CD4-positive, alpha-beta T cell (primary cell): ENCODE results near the gene IKZF2. TPM values are rescaled to one million over a fixed set of nuclear protein-coding genes. Genes with fewer than 3 reads are reported as not detected.

Experiments
- ATAC-seq: fragments of 200-7000 bp; cut with Tn5 transposase; one replicate; pipeline ENCODE4 v1.10.0; 2022; ENCODE audit warnings: mild to moderate bottlenecking; ENCODE audit not compliant: poor library complexity
- CTCF ChIA-PET: fragments of 350-600 bp; sonication (Branson Sonifier 250); formaldehyde crosslinking; loops from one replicate; lab custom pipeline; 2021; ENCODE audit warnings: antibody characterized with exemption, inconsistent platforms; lab: Charles Lee
- POLR2A ChIA-PET: fragments of 350-600 bp; sonication (Branson Sonifier 250); formaldehyde crosslinking; loops from one replicate; lab custom pipeline; 2021; ENCODE audit warnings: antibody characterized with exemption, inconsistent platforms; lab: Charles Lee
- DNase-seq, 14 experiments: peaks; one replicate each; pipeline ENCODE4 v3.0.0-alpha.2; 2013 to 2020; ENCODE audit warnings: mixed read lengths in 2 of 14
- H3K27ac ChIP-seq, 2 donors: one replicate each; pipeline versions ENCODE4 v1.5.1 to v1.7.0; 2013; ENCODE audit warnings: low read length in 2 of 2, low read depth in 1 of 2, mild to moderate bottlenecking in 1 of 2
- H3K27me3 ChIP-seq, 2 experiments: 1 replicate in 1 of 2; 2 replicates in 1 of 2; pipeline versions ENCODE4 v1.6.1 to v1.7.0; 2013; ENCODE audit warnings: low read length in 2 of 2, control low read depth in 1 of 2, mild to moderate bottlenecking in 1 of 2, moderate library complexity in 1 of 2; ENCODE audit not compliant: insufficient read depth in 2 of 2, control insufficient read depth in 1 of 2
- H3K36me3 ChIP-seq: one replicate; pipeline ENCODE4 v1.6.1; 2013; ENCODE audit warnings: low read length, control low read depth; ENCODE audit not compliant: insufficient read depth
- H3K4me1 ChIP-seq: one replicate; pipeline ENCODE4 v1.6.1; 2013; ENCODE audit warnings: low read length, control low read depth; ENCODE audit not compliant: insufficient read depth
- H3K4me3 ChIP-seq: one replicate; pipeline ENCODE4 v1.5.1; 2013; ENCODE audit warnings: mild to moderate bottlenecking, low read length, moderate library complexity
- H3K9me3 ChIP-seq, 2 experiments: 1 replicate in 1 of 2; 2 replicates in 1 of 2; pipeline versions ENCODE4 v1.6.1 to v1.7.0; 2013; ENCODE audit warnings: low read length in 2 of 2, mild to moderate bottlenecking in 2 of 2, control low read depth in 1 of 2, moderate library complexity in 1 of 2; ENCODE audit not compliant: control insufficient read depth in 1 of 2, insufficient read depth in 1 of 2
- H3K27ac Mint-ChIP-seq: one replicate; pipeline ENCODE4 v1.8.0; 2020; ENCODE audit warnings: mixed read lengths
- H3K27me3 Mint-ChIP-seq: one replicate; pipeline ENCODE4 v1.8.0; 2021; ENCODE audit warnings: mixed read lengths
- H3K36me3 Mint-ChIP-seq: one replicate; pipeline ENCODE4 v1.8.0; 2021; ENCODE audit warnings: low read depth, mixed read lengths
- H3K4me1 Mint-ChIP-seq: one replicate; pipeline ENCODE4 v1.8.0; 2021; ENCODE audit warnings: low read depth, mixed read lengths
- H3K4me3 Mint-ChIP-seq: one replicate; pipeline ENCODE4 v1.8.0; 2020; ENCODE audit warnings: mild to moderate bottlenecking, mixed read lengths
- H3K9me3 Mint-ChIP-seq: one replicate; pipeline ENCODE4 v1.8.0; 2020; ENCODE audit warnings: mixed read lengths
- intact Hi-C, 2 experiments: fragments of 100-400 bp; cut with DNase I in 1 of 2; cut with micrococcal nuclease in 1 of 2; formaldehyde crosslinking; loops; one replicate each; pipeline versions ENCODE4 v1.15.1 to v1.9.0; 2023 to 2025; cut with DNase I, micrococcal nuclease
- total RNA-seq, 174 experiments: library from RNA in 2 of 174; stranded (reverse) in 2 of 174; gene quantifications; one replicate each; pipeline ENCODE4 v1.2.3 and lab custom pipeline; 2021 to 2026
- TF ChIP-seq, protein P1 (sequence below): fragments of 200-600 bp; IDR thresholded peaks from one replicate; pipeline ENCODE4 v1.8.0; 2022; ENCODE audit warnings: antibody characterized with exemption, mild to moderate bottlenecking

The IKZF2 gene
- total RNA-seq, 2 experiments from 2014 or later, result 8.7 to 8.9 TPM

DNA sequence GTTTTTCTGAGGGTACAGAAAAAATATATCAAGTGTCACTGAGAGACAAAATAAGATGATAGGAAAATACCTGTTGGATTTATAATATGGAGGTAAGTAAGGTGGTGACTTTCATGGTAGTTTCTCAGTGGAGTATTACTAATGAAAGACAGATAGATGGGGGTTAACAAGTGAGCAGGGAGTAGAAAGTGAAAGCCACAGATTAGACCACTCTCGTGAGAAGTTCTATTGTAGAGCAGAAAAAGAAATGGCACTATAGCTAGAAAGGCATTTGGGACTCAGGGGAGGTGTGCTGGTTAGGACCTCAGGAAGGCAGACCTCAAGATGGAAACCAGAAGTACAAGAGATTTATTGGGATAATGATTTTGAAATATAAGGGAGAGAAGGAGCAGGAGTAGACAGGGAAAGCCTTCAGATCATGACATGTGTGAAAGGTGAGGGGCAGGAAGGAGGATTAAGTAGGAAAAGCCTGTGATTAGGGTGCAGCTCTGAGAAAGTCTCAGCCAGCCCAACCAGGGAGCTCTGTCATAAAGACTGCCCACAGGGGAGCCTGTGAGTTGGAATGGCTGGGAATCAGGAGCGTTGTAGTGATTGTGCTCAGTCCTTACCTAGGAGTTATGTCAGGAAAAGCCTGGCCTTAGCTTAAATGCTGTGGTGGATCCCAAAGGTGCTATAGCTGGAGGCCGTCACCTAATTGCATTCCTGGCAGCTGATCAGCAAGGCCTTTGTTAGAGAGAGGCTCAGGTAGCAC lies 198.1 kb downstream of the IKZF2 start:
- H3K27ac ChIP-seq, result no peak overlapping the region

DNA sequence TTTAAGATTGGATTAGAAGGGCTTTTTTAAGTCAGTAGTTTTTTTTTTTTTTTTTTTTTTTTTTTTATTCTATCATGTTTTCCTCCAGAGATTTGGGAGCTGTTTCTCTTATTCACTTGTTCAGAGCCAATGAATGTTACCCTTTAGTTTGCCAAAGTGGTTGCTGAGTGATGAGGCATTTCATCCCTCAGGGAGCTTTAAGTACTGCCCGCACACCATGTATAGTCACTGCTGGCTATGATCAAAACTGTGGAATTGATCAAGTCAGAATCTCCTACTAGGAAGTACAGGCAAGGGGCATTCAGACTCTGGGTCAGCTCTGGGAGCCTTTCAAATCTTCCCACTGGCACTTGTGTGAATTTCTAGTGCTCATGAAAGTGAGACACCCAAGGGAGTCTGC lies 201.6 kb downstream of the IKZF2 start:
- no peak overlapping the region for H3K4me3 Mint-ChIP-seq
- no peaks in the 10 kb centered on the region for H3K4me1 ChIP-seq
- no peaks in the 10 kb centered on the region for H3K9me3 ChIP-seq
- ChIA-PET POLR2A (no interaction called here), CTCF (interaction anchor here (0.7 kb wide), 1 partner anchor 42 kb away, joined by 3 read pairs; no protein-coding TSS in a partner anchor)
- DNase-seq (no peak), ATAC-seq (no peak)
- H3K4me1 Mint-ChIP-seq, result no peaks in the 10 kb centered on the region
- H3K36me3 Mint-ChIP-seq, result no peaks in the 10 kb centered on the region
- TF ChIP-seq, protein P1, sequence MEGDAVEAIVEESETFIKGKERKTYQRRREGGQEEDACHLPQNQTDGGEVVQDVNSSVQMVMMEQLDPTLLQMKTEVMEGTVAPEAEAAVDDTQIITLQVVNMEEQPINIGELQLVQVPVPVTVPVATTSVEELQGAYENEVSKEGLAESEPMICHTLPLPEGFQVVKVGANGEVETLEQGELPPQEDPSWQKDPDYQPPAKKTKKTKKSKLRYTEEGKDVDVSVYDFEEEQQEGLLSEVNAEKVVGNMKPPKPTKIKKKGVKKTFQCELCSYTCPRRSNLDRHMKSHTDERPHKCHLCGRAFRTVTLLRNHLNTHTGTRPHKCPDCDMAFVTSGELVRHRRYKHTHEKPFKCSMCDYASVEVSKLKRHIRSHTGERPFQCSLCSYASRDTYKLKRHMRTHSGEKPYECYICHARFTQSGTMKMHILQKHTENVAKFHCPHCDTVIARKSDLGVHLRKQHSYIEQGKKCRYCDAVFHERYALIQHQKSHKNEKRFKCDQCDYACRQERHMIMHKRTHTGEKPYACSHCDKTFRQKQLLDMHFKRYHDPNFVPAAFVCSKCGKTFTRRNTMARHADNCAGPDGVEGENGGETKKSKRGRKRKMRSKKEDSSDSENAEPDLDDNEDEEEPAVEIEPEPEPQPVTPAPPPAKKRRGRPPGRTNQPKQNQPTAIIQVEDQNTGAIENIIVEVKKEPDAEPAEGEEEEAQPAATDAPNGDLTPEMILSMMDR, result no peak
- no peaks in the 10 kb centered on the region for H3K27me3 Mint-ChIP-seq
- no peaks in the 10 kb centered on the region for H3K36me3 ChIP-seq
- H3K9me3 Mint-ChIP-seq, result no peaks in the 10 kb centered on the region
- no peaks in the 10 kb centered on the region for H3K27me3 ChIP-seq
- no peak overlapping the region for H3K27ac ChIP-seq
- no peak overlapping the region for H3K27ac Mint-ChIP-seq
- intact Hi-C loops, result no loop called here
- no peak overlapping the region for H3K4me3 ChIP-seq

More for the DNA sequence above, 198.1 kb downstream of the IKZF2 start:
- intact Hi-C loops, result no loop called here
- Histone ChIP-seq H3K36me3 (no peaks in the 10 kb centered on the region), H3K27me3 (no peaks in the 10 kb centered on the region), H3K9me3 (no peaks in the 10 kb centered on the region), H3K4me1 (peaks cover 3% of the 10 kb centered on the region), H3K4me3 (no peak overlapping the region)
- DNase-seq (no peak), ATAC-seq (no peak)
- Mint-ChIP-seq H3K9me3 (no peaks in the 10 kb centered on the region), H3K4me1 (peaks cover 22% of the 10 kb centered on the region), H3K4me3 (no peak overlapping the region), H3K27me3 (no peaks in the 10 kb centered on the region), H3K27ac (no peak overlapping the region), H3K36me3 (no peaks in the 10 kb centered on the region)
- TF ChIP-seq, protein P1, result no peak
- POLR2A ChIA-PET, result no interaction called here
- CTCF ChIA-PET, result interaction anchor here (0.9 kb wide), 1 partner anchor 15 kb away, joined by 3 read pairs; no protein-coding TSS in a partner anchor

Other genes starting within 250 kb of the IKZF2 start
- gene SPAG16, start 132.9 kb upstream of the IKZF2 start, total RNA-seq, result 1 to 10 TPM; 2.8 to 3.2 TPM